HG03060 (cell line): Measurements from ENCODE around the gene DUSP18.
"Not testable (repeated sequence)": the region's sequence is repeated elsewhere in the genome, so short reads cannot be mapped to it uniquely, and the experiment has no call there.

Experiments
- ATAC-seq: cut with Tn5 transposase; IDR thresholded peaks from one replicate; pipeline ENCODE4 v1.9.1; 2021; ENCODE audit warnings: low read depth, moderate number of reproducible peaks; ENCODE audit not compliant: unreplicated experiment

Gene DUSP18

GRCh38 chr22:30640839-30641430, 26.7 kb downstream of the DUSP18 start:
- no peak for ATAC-seq

GRCh38 chr22:30640361-30640760, 27.3 kb downstream of the DUSP18 start:
- no peak for ATAC-seq

- ATAC-seq: no peak
Observed at GRCh38 chr22:30637701-30638114, 30.0 kb downstream of the DUSP18 start.

- no peak for ATAC-seq
Observed at GRCh38 chr22:30636226-30637077, 31.2 kb downstream of the DUSP18 start.

GRCh38 chr22:30635273-30636225, 32.1 kb downstream of the DUSP18 start, which contains the start of gene SLC35E4:
Gene SLC35E4 (plus strand): TSS chr22:30635781. CDS start chr22:30636451, 670 bp downstream.
- ATAC-seq: peak; percentile 20

- ATAC-seq: peak; percentile 49
Observed at GRCh38 chr22:30634471-30635233, 33.0 kb downstream of the DUSP18 start.

- not testable (repeated sequence) for ATAC-seq
Observed at GRCh38 chr22:30631469-30631868, 36.2 kb downstream of the DUSP18 start.

- ATAC-seq: no peak
Observed at GRCh38 chr22:30628491-30628890, 39.2 kb downstream of the DUSP18 start.

GRCh38 chr22:30627471-30627870, 40.2 kb downstream of the DUSP18 start:
- no peak for ATAC-seq

GRCh38 chr22:30626413-30626812, 41.3 kb downstream of the DUSP18 start:
- no peak for ATAC-seq

- not testable (repeated sequence) for ATAC-seq
Observed at GRCh38 chr22:30619909-30620308, 47.8 kb downstream of the DUSP18 start.

- no peak for ATAC-seq
Observed at GRCh38 chr22:30617819-30618218, 49.9 kb downstream of the DUSP18 start.

GRCh38 chr22:30615543-30615954, 52.1 kb downstream of the DUSP18 start:
- no peak for ATAC-seq

- no peak for ATAC-seq
Observed at GRCh38 chr22:30614879-30615278, 52.8 kb downstream of the DUSP18 start.

- ATAC-seq: no peak
Observed at GRCh38 chr22:30614268-30614667, 53.4 kb downstream of the DUSP18 start.

- no peak for ATAC-seq
Observed at GRCh38 chr22:30612789-30613188, 54.9 kb downstream of the DUSP18 start.
